Keratinocyte (primary cell): Measurements from ENCODE around the gene HLF.

ENCODE experiments used
- CTCF ChIP-seq, 3 experiments: IDR thresholded peaks in 1 of 3; conservative IDR thresholded peaks in 1 of 3; optimal IDR thresholded peaks in 1 of 3; 2 replicates in 2 of 3; 3 replicates in 1 of 3; pipeline versions ENCODE3 to v1.5.1; 2011; ENCODE audit warnings: low read length in 3 of 3, mild to moderate bottlenecking in 3 of 3, moderate library complexity in 2 of 3, control low read depth in 1 of 3, inconsistent platforms in 1 of 3; ENCODE audit not compliant: insufficient read depth in 2 of 3; ENCODE audit errors: extremely low read depth in 1 of 3
- EZH2 ChIP-seq: IDR thresholded peaks from one replicate; pipeline ENCODE4 v1.6.1; 2012; ENCODE audit warnings: inconsistent platforms, mild to moderate bottlenecking, low read length, moderate library complexity

GRCh38 chr17:55273579-55274354 lies 9.0 kb downstream of the HLF start:
- no peak for TF ChIP-seq CTCF (optimal IDR thresholded peaks at IDR 0.05 in 1 of 3, IDR thresholded peaks at IDR 0.05 in 1 of 3, conservative IDR thresholded peaks at IDR 0.05 in 1 of 3; ENCODE audit: extremely low read depth in 1 of 3, insufficient read depth in 2 of 3, low read length in 3 of 3)
- no peak for TF ChIP-seq EZH2
